K562 (cell line): ENCODE results near the gene PDE6H. TPM values are rescaled to one million over a fixed set of nuclear protein-coding genes. Genes with fewer than 3 reads are reported as not detected.

Experiments used
- E2F8 ChIP-seq: fragments of 450-650 bp; IDR thresholded peaks from 2 replicates; pipeline ENCODE4 v1.7.1; 2018; ENCODE audit warnings: mild to moderate bottlenecking, low read depth; ENCODE audit not compliant: partially characterized antibody
- EP300 ChIP-seq: IDR thresholded peaks from 2 replicates; pipeline ENCODE4 v1.6.1; 2012; ENCODE audit warnings: low read length, improper control_type of control experiment
- ID3 ChIP-seq, 2 experiments: fragments of 250-450 bp in 1 of 2; fragments of 450-650 bp in 1 of 2; sonication (Bioruptor Pico) in 1 of 2; IDR thresholded peaks; 2 replicates each; pipeline versions ENCODE4 v1.6.1 to v1.8.0; 2016 to 2021; ENCODE audit warnings: mild to moderate bottlenecking in 2 of 2, moderate library complexity in 2 of 2, missing compliant biosample characterization in 1 of 2, missing genetic modification characterization in 1 of 2
- IRF9 ChIP-seq: fragments of 450-650 bp; IDR thresholded peaks from 2 replicates; pipeline ENCODE4 v1.6.1; 2016; ENCODE audit warnings: missing biosample characterization, missing genetic modification characterization
- MIER1 ChIP-seq: fragments of 450-650 bp; IDR thresholded peaks from 2 replicates; pipeline ENCODE4 v1.6.1; 2016; ENCODE audit warnings: antibody characterized with exemption, mild to moderate bottlenecking, low read depth
- PTBP1 ChIP-seq: fragments of 200-400 bp; formaldehyde crosslinking; IDR thresholded peaks from 2 replicates; pipeline ENCODE4 v1.6.1; 2017; ENCODE audit warnings: low read depth, low read length
- TSHZ1 ChIP-seq: fragments of 250-450 bp; sonication (Bioruptor Pico); IDR thresholded peaks from 2 replicates; pipeline ENCODE4 v1.4.0; 2020; ENCODE audit warnings: mild to moderate bottlenecking, moderate library complexity
- ZBTB17 ChIP-seq: fragments of 450-650 bp; formaldehyde crosslinking; IDR thresholded peaks from 2 replicates; pipeline ENCODE4 v1.4.0; 2020; ENCODE audit warnings: mild to moderate bottlenecking
- ZNF584 ChIP-seq: fragments of 200-800 bp; sonication (Bioruptor generic); IDR thresholded peaks from 2 replicates; pipeline ENCODE4 v1.6.1; 2016; ENCODE audit warnings: low read depth, mild to moderate bottlenecking, missing genetic modification characterization, missing compliant biosample characterization
- ZNF586 ChIP-seq: fragments of 450-650 bp; formaldehyde crosslinking; conservative IDR thresholded peaks from 2 replicates; pipeline ENCODE4 v1.4.0; 2020; ENCODE audit warnings: mild to moderate bottlenecking, moderate library complexity
- ZNF717 ChIP-seq: fragments of 250-450 bp; sonication (Bioruptor Pico); IDR thresholded peaks from 2 replicates; pipeline ENCODE4 v1.5.0; 2021
- polyA plus RNA-seq, 8 experiments: library from polyadenylated mRNA; depleted of rRNA in 4 of 8; stranded (reverse) in 5 of 8; unstranded in 3 of 8; fragments of >200 nt; fragmentation: Nextera tagmentation in 2 of 8; fragmentation: Illumina TruSeq in 1 of 8; extraction: Ambion mirVana in 2 of 8; extraction: Trizol in 1 of 8; gene quantifications; 2 replicates each; pipeline versions ENCODE4 v1.2.1 to v1.2.3, GENCODE V29; 2011 to 2014; ENCODE audit warnings: inconsistent platforms in 1 of 8, missing spikeins in 1 of 8
- total RNA-seq, 7 experiments: library from RNA; depleted of rRNA in 6 of 7; stranded (reverse); fragments of >200 nt in 6 of 7; fragmentation: Illumina TruSeq in 2 of 7; extraction: Trizol in 2 of 7; gene quantifications; 2 replicates each; pipeline versions ENCODE4 v1.2.1 to v1.2.3, GENCODE V29; 2011 to 2021; ENCODE audit warnings: low replicate concordance in 1 of 7

The PDE6H gene
- total and polyA plus RNA-seq, 9 of the 15 experiments (the other 6 are each of a cell fraction or from before 2014, with no cell fraction given): 0.15 TPM; not detected in 8

GRCh38 chr12:14992673-14993072 lies 19.8 kb downstream of the PDE6H start (continued):
- TF ChIP-seq TSHZ1 (CRISPR knock-in tag) (no peak), IRF9 (tag) (no peak), ZBTB17 (CRISPR knock-in tag) (no peak), ZNF584 (no peak), MIER1 (no peak), ZNF586 (CRISPR knock-in tag) (no peak), EP300 (no peak), PTBP1 (no peak), ZNF717 (no peak), ID3 (CRISPR knock-in tag; IDR thresholded peaks at IDR 0.05) (no peak), ID3 (tag; IDR thresholded peaks at IDR 0.05) (no peak), E2F8 (no peak)
